ENCODE measurements around the gene THOC6. TPM values are rescaled to one million over a fixed set of nuclear protein-coding genes. Genes with fewer than 3 reads are reported as not detected.
A peak's percentile ranks its signal among the peaks of the same experiment; 100 is the strongest.

THOC6 gene
- 19.8 and 23.7 TPM in 2 replicates for total RNA-seq
- polyA plus RNA-seq (2012), result 23.8 TPM

DNA sequence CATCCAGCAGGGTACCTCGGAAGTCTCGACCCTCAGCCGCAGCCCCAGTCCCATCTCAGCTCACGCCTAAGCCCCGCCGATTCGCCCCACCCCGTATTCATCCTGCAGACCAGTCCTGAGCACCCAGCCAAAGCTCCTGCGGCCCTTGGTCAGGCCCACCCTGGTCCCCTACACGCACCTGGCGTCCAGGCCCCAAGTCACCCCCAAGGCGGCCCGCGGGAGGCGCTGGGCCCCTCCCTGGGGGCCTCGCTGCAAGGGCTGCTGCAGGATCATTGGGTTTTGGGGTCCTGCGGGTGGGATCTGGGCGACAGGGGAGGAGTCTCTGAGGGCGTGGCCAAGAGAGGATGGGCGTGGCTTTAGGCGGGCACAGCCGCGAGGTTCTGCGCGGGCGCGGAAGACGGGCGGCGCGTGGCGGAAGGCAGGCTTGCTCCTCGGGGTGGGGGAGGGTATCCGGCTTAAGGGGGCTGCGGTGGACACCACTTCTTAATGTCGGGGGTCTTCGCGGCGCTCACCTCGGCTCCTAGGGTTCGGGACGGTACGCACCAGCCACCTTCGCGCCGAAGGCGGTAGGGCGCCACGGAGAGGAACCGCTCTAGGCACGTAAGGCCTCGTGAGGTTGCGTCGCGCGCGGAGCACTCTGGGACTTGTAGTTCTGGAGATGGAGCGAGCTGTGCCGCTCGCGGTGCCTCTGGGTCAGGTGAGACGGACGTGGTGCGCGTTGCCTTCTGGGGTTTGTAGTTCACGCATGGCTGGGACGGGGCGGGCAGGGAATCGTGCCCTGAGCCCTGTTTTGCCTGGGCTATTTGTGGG, at the start of gene THOC6, which contains the start of gene HCFC1R1:
TSS of gene THOC6 (plus strand) at position 367 of the 810 bp plus-strand sequence. CDS start at position 659, 292 bp downstream.
TSS of gene HCFC1R1 (minus strand) at position 274 of the 810 bp plus-strand sequence. CDS start at position 273, 1 bp downstream.
- peak; percentile 98 for DNase-seq (ENCODE audit: low read depth)

- DNase-seq (ENCODE audit: low read depth), result peak; percentile 55
Measured at GRCh38 chr16:2974319-2975056, 49.3 kb upstream of the THOC6 start.

DNA sequence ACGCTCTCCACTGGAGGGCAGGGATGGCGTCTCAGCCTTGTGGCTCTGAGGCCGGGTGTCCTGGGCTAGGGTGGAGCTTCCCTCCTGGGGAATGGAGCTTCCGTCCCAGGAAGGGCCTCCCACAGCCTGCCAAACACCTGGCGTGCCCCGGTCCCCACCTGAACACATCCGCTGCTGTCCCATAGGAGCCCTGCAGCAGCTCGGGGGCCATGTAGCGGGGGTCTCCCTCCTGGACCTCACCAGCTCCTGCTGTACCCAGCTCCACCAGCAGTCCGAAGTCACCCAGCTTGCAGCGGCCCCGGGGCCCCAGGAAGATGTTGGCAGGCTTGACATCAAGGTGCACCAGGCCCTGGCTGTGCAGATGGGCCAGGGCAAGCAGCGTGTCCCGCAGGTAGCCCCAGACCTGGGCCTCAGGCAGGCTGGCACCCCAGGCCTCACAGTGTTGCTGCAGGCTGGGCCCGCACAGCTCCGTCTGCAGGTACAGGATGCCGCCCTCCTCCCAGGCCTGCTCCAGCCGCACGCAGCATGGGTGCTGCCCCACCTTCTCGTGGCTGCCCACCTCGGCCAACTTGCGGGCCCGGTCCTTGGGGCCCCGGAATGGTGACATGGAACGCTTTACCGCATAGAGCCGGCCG, 48.6 kb upstream of the THOC6 start:
- DNase-seq (ENCODE audit: low read depth), result no peak

GRCh38 chr16:2976201-2976600, 47.6 kb upstream of the THOC6 start:
- DNase-seq (ENCODE audit: low read depth), result no peak

GRCh38 chr16:2976673-2977072, 47.2 kb upstream of the THOC6 start:
- no peak for DNase-seq (ENCODE audit: low read depth)

DNA sequence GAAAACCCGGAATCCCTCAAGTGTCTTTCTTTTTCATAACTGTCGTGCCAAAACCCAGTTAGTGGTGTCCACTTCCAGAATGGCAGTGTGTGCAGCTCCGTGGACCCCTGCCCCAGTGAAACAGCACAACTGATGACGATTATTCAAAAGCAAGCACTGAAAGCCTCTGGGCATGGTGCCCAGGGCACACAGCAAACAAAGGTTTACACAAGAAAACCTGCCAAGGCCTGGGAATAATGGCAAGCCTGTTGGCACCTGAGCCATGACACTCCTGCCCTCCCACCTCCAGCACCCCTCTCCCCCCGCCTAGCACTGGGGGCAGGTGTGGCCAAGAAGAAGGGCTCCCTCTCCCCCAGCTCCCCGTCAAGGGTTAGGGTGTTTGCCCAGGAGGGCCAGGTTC, 46.4 kb upstream of the THOC6 start:
- DNase-seq (ENCODE audit: low read depth), result no peak

GRCh38 chr16:2979669-2980226, 44.1 kb upstream of the THOC6 start:
- DNase-seq (ENCODE audit: low read depth), result no peak

DNA sequence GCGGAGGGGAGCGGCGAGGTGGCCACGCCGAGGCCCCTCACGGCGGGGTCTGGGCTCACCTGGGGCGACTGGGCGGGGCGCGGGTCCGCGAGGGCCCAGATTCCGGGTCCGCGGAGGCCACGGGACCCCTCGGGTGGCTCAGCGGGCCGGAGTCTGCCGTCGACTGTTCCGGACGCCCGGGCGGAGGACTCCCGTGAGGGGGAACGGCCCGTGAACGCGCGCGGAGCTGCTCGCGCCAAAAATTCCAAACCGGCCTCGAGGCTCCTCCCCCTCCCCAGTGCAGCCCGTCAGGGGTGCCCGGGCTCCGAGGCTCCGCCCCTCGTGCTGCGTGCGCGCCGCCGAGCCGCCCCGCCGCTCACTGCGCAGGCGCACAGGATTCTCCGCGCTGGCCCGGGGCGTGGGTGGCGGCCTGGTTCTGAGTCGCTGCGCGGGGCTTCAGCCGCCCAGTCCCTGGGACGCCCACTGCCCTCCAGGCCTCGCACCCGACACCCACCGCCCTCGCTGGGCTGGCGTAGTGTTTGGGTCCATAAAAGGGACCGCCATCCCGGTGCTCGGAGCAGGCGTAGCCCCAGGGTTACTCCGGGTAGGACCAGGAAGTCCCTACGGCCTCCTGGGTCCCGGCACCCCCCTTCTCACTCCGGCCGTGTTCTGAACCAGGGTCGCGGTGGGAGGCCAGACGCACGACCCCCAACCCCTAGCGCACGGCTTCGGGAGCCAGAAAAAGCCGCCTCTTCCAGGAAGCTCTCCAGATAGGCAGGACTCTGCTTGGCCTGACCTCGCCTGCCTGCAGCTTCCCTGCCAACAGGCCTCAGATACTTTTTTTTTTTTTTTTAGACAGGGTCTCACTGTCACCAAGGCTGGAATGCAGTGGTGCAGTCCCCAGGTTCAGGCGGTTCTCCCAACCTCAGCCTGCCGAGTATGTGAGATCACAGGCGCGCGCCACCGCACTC, 43.3 kb upstream of the THOC6 start, which contains the start of gene PKMYT1:
TSS of gene PKMYT1 (minus strand) at position 220 of the 950 bp plus-strand sequence. CDS start 789 bp downstream, outside the sequence.
- peak; percentile 89 for DNase-seq (ENCODE audit: low read depth)

- DNase-seq (ENCODE audit: low read depth), result no peak
Measured at GRCh38 chr16:2981177-2981898, 42.5 kb upstream of the THOC6 start.

- no peak for DNase-seq (ENCODE audit: low read depth)
Measured at GRCh38 chr16:2981899-2982250, 42.0 kb upstream of the THOC6 start.

- no peak for DNase-seq (ENCODE audit: low read depth)
Measured at GRCh38 chr16:2982402-2982801, 41.4 kb upstream of the THOC6 start.

- DNase-seq (ENCODE audit: low read depth), result peak; percentile 90
Measured at GRCh38 chr16:2983706-2984136, 40.1 kb upstream of the THOC6 start.

GRCh38 chr16:2985462-2985861, 38.4 kb upstream of the THOC6 start:
- peak; percentile 96 for DNase-seq (ENCODE audit: low read depth)

- peak; percentile 52 for DNase-seq (ENCODE audit: low read depth)
Measured at GRCh38 chr16:2985893-2986355, 37.9 kb upstream of the THOC6 start.

GRCh38 chr16:2986623-2987188, 37.1 kb upstream of the THOC6 start:
- DNase-seq (ENCODE audit: low read depth), result no peak

DNA sequence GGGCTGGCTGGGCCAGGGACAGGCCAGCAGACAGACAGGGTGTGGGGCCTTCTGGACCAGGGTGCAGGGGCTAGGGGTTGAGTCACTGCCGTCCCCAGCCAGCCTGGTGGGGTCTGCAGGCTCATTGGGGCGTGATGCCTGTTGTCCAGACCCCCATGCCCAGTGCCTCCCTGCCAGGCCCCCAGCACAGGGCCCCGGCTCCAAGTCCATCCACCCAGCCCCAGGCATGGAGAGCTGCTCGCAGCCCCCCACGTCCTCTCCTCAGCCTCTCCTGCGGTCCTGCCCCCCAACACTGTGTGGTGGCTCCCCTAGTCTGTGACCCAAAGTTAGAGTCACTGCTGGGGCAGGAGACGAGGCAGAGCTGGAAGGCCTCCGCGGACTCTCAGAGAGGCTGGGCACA, 36.5 kb upstream of the THOC6 start:
- no peak for DNase-seq (ENCODE audit: low read depth)

DNA sequence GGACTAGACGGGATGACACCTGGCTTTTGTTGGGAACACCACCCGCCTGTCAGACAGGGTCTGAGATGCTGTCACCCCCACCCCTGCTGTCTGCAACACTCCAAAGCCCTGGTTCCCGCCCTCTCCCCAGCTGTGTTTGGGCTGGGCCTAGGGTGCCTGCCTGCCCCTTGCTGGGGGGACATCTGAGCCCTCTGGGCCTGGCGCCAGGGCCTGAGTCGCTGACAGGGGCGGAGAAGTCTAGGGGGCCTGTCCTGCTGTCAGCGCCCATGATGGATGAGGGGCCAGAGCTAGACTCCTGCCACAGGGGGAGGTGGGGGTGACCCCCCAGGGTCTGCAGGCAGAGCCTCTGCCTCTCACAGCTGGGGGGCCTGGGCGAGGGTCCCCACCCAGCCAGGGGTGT, 36.0 kb upstream of the THOC6 start:
- DNase-seq (ENCODE audit: low read depth), result peak; percentile 77

DNA sequence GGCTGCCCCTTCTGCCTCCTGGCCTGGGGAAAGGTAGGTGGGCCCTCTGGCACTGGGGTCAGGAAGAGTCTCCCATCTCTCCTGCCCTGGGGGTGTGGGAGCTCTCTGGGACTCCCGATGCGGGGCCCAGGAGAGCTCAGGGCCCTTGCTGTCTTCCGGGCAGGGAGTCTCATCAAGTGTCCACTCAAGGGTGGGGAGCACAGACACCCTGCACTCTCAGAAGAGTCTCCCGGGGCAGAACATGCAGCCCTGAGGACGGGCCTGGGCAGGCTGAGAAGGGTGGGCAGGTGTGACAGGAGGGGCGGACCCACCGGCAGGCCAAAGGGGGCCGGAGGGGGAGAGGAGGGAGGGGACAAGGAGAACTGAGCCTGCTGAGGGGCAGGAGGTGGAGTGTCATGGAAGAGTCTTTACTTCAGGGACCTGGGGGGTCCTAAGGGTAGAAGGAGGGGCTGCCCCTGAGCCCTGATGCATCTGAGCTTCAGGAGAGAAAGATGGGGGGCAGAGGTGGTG, 35.2 kb upstream of the THOC6 start:
- DNase-seq (ENCODE audit: low read depth), result no peak

- DNase-seq (ENCODE audit: low read depth), result no peak
Measured at GRCh38 chr16:2990891-2991290, 32.9 kb upstream of the THOC6 start.

Data from myocyte (in vitro differentiated cells).